KMS-11 (cell line): ENCODE data around the gene RGS7.

ENCODE experiments used
- H2AFZ ChIP-seq: fragments of 200-600 bp; sonication (generic); 2 replicates; pipeline ENCODE4 v1.6.1; 2016; ENCODE audit warnings: antibody characterized with exemption, mixed run types, low read depth
- H3K27ac ChIP-seq: fragments of 200-600 bp; sonication (generic); 2 replicates; pipeline ENCODE4 v1.6.1; 2016; ENCODE audit warnings: mild to moderate bottlenecking, mixed run types
- H3K27me3 ChIP-seq: fragments of 200-600 bp; sonication (generic); 2 replicates; pipeline ENCODE4 v1.6.1; 2017; ENCODE audit warnings: mild to moderate bottlenecking, low read depth, mixed run types, moderate library complexity; ENCODE audit not compliant: insufficient read depth
- H3K36me3 ChIP-seq: fragments of 200-600 bp; sonication (generic); 2 replicates; pipeline ENCODE4 v1.6.1; 2017; ENCODE audit warnings: mild to moderate bottlenecking, mixed run types; ENCODE audit not compliant: insufficient read depth
- H3K4me1 ChIP-seq: fragments of 200-600 bp; sonication (generic); 2 replicates; pipeline ENCODE4 v1.6.1; 2016; ENCODE audit warnings: mild to moderate bottlenecking, low read depth, mixed run types; ENCODE audit not compliant: poor library complexity, severe bottlenecking
- H3K4me2 ChIP-seq: fragments of 200-600 bp; sonication (generic); 2 replicates; pipeline ENCODE4 v1.7.0; 2016; ENCODE audit warnings: mild to moderate bottlenecking, mixed run types
- H3K4me3 ChIP-seq: fragments of 200-600 bp; sonication (generic); IDR thresholded peaks from 2 replicates; pipeline ENCODE4 v1.6.1; 2017; ENCODE audit warnings: low read depth, low read length, mixed read lengths; ENCODE audit not compliant: insufficient read depth
- H3K79me2 ChIP-seq: fragments of 200-600 bp; sonication (generic); 2 replicates; pipeline ENCODE4 v1.6.1; 2016; ENCODE audit warnings: low read depth, mixed run types; ENCODE audit not compliant: insufficient read depth
- H3K9ac ChIP-seq: fragments of 200-600 bp; sonication (generic); 2 replicates; pipeline ENCODE4 v1.6.1; 2016; ENCODE audit warnings: mild to moderate bottlenecking, mixed run types
- H4K20me1 ChIP-seq: fragments of 200-600 bp; sonication (generic); 2 replicates; pipeline ENCODE4 v1.6.1; 2016; ENCODE audit warnings: mild to moderate bottlenecking, mixed run types; ENCODE audit not compliant: insufficient read depth
- CTCF ChIP-seq: fragments of 200-600 bp; sonication (generic); conservative IDR thresholded peaks from 2 replicates; pipeline ENCODE4 v1.6.1; 2017; ENCODE audit warnings: low read depth, mild to moderate bottlenecking, antibody characterized with exemption, low read length, moderate library complexity, mixed read lengths

Gene RGS7

DNA sequence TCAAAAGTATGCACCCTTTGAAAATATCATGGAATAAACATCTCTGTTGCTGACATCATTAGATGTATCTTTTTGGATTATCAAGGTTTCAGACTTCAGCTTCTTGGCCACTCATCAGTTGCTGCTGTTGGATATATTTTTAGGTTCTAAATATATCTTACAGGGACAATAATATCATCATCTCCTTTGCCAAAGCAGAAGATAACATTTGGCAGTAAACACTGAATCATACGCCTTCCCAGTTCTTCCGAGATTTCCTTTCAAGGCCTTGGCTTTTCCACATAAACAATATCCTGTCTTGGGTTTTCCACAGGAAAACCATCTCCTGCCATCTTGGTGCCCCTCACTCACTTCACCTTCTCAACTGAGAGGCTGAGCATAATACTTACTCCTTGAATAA, 39.3 kb downstream of the RGS7 start:
- no peaks in the 10 kb centered on the region for H3K36me3 ChIP-seq
- H3K27me3 ChIP-seq: no peaks in the 10 kb centered on the region
- no peaks in the 10 kb centered on the region for H3K4me1 ChIP-seq
- TF ChIP-seq CTCF: no peak
- H3K9ac ChIP-seq: no peak overlapping the region
- no peak overlapping the region for H3K27ac ChIP-seq
- no peak overlapping the region for H2AFZ ChIP-seq
- no peak overlapping the region for H3K4me3 ChIP-seq
- H3K79me2 ChIP-seq: no peaks in the 10 kb centered on the region
- no peak overlapping the region for H3K4me2 ChIP-seq
- H4K20me1 ChIP-seq: no peaks in the 10 kb centered on the region

DNA sequence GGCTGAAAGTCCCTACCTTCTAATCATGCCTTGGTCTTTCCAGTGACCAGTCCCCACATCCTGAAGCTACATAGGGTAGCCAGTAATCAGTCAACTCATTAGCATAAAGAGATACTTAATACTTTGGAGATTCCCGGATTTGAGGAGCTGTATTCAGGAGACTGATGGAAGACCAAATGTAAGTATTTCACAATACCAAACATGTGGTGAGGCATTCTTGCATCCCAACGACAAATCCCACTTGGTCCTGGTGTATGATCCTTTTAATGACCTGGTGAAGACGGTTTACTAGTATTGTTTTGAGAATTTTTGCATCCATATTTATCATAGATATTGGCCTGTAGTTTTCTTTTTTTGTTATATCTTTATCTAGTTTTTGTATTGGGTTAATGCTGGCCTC, 40.6 kb downstream of the RGS7 start:
- no peak overlapping the region for H3K27ac ChIP-seq
- no peak overlapping the region for H3K9ac ChIP-seq
- no peaks in the 10 kb centered on the region for H3K4me1 ChIP-seq
- H4K20me1 ChIP-seq: no peaks in the 10 kb centered on the region
- no peaks in the 10 kb centered on the region for H3K79me2 ChIP-seq
- H3K36me3 ChIP-seq: no peaks in the 10 kb centered on the region
- no peaks in the 10 kb centered on the region for H3K27me3 ChIP-seq
- TF ChIP-seq CTCF: no peak
- H2AFZ ChIP-seq: no peak overlapping the region
- no peak overlapping the region for H3K4me3 ChIP-seq
- H3K4me2 ChIP-seq: no peak overlapping the region

DNA sequence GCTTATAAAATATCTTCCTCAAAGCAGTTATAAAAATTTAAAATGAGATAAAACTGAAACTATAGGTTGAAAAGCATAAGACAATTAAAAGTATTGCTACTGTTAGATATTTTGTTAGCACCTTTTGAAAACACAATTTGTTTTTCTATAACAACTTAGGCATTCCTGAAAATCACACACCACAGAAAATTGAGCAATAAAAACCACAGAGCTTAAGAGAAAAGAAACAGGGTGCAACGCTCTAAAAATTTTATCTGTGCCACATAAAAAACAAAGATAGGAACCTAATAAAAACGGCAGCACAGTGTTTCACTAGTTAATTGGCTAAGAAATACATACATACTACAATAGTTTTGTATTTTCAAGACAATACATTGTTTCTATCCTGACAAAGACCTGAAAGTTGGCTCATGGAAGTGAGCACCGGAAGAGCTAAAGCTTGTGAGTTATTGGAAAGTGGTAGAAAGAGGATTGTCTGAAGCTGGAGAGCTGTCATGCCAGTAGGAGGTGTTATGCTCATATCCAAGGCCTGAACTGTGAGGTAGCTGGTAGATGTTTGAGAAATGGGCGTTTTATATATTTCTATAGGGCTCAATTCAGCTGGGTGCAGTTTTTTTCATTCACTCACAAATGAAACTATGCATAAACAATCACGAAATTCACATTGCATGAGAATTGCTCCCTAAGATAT, 45.8 kb downstream of the RGS7 start:
- no peaks in the 10 kb centered on the region for H3K79me2 ChIP-seq
- no peaks in the 10 kb centered on the region for H4K20me1 ChIP-seq
- H3K4me3 ChIP-seq: no peak overlapping the region
- no peak overlapping the region for H3K9ac ChIP-seq
- H3K4me1 ChIP-seq: no peaks in the 10 kb centered on the region
- H3K27ac ChIP-seq: no peak overlapping the region
- no peak overlapping the region for H3K4me2 ChIP-seq
- H3K36me3 ChIP-seq: no peaks in the 10 kb centered on the region
- no peak overlapping the region for H2AFZ ChIP-seq
- no peak for TF ChIP-seq CTCF
- no peaks in the 10 kb centered on the region for H3K27me3 ChIP-seq

GRCh38 chr1:241310451-241310850, 46.6 kb downstream of the RGS7 start:
- no peak for TF ChIP-seq CTCF
- Histone ChIP-seq H3K9ac (no peak overlapping the region), H3K27ac (no peak overlapping the region), H3K4me2 (no peak overlapping the region), H3K4me3 (no peak overlapping the region), H3K4me1 (no peaks in the 10 kb centered on the region), H4K20me1 (no peaks in the 10 kb centered on the region), H3K79me2 (no peaks in the 10 kb centered on the region), H3K27me3 (no peaks in the 10 kb centered on the region), H2AFZ (no peak overlapping the region), H3K36me3 (no peaks in the 10 kb centered on the region)
